Measurements from ENCODE around the gene ATG4A. TPM values are rescaled to one million over a fixed set of nuclear protein-coding genes. Genes with fewer than 3 reads are reported as not detected.

Gene ATG4A
- total and polyA plus RNA-seq, 8 donors: 9.0 to 69.2 (median 19.1) TPM; not detected in 1

DNA sequence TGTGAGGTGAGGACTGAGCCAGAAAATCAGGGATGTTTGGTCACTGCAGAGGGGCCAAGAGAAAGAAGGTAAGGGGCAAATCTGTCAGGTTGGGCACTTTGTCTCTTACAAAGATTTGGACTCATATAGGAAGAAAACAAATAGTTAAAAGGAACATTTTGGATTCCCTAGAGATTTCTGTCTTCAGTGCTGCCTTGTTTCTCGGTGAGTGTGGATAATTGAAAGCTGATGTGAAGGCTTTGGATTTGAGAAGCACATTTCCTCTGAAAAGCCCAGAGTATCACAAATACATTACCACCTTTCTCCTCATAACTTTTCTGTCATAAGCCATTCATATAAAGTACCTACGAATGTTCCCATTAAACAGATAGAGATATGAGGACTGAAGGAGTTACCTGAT is 107.5 kb downstream of the ATG4A start:
- DNase-seq: no peak
- intact Hi-C loops (cut with DNase I; ENCODE audit: low total_unique reads): no loop called here
- 38 to 69% (median 57%) methylated on average over 2 of the region's 2 CpGs for WGBS, 5 donors
- Histone ChIP-seq H3K4me3 (no peak overlapping the region), H3K27me3 (peaks cover 0 to 11% (median 0%) of the 10 kb centered on the region in 3 donors), H3K27ac (peak overlapping the region in 1 of 5 donors; percentile 0), H3K36me3 (no peaks in the 10 kb centered on the region), H3K4me1 (no peaks in the 10 kb centered on the region), H3K9me3 (no peaks in the 10 kb centered on the region)
- no peak for TF ChIP-seq POLR2A (IDR thresholded peaks at IDR 0.05)
- no peak for TF ChIP-seq EP300 (IDR thresholded peaks at IDR 0.05)
- TF ChIP-seq, protein P1, sequence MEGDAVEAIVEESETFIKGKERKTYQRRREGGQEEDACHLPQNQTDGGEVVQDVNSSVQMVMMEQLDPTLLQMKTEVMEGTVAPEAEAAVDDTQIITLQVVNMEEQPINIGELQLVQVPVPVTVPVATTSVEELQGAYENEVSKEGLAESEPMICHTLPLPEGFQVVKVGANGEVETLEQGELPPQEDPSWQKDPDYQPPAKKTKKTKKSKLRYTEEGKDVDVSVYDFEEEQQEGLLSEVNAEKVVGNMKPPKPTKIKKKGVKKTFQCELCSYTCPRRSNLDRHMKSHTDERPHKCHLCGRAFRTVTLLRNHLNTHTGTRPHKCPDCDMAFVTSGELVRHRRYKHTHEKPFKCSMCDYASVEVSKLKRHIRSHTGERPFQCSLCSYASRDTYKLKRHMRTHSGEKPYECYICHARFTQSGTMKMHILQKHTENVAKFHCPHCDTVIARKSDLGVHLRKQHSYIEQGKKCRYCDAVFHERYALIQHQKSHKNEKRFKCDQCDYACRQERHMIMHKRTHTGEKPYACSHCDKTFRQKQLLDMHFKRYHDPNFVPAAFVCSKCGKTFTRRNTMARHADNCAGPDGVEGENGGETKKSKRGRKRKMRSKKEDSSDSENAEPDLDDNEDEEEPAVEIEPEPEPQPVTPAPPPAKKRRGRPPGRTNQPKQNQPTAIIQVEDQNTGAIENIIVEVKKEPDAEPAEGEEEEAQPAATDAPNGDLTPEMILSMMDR (IDR thresholded peaks at IDR 0.05): no peak
- no peak for TF ChIP-seq POLR2AphosphoS5 (IDR thresholded peaks at IDR 0.05)

- peaks cover 0 to 11% (median 0%) of the 10 kb centered on the region in 3 donors for H3K27me3 ChIP-seq
- 2 to 5% (median 4%) methylated on average over 4 of the region's 4 CpGs for WGBS, 5 donors
- intact Hi-C loops (cut with DNase I; ENCODE audit: low total_unique reads): no loop called here
These were observed 108.1 kb downstream of the ATG4A start for GRCh38 chrX:108199691-108200090.

DNA sequence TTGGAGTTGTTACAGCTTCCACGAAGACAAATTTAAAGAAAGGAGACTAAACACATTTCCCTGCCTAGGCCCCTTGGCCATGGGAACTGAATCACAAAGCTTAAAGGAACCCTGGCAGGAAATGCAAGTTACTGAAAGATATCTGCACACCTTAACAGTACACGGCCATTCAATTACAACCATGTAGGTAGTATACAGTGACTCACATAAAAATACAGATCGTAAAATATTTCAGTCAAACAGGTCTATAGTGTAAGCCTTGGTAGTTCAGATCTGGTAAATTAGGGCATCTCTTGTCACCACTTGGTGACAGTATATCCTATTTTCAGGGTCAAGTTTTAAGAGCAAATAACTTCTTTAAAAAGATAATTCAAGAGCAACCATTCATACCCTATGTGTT is 112.0 kb downstream of the ATG4A start:
- no peaks in the 10 kb centered on the region for H3K36me3 ChIP-seq
- no peak overlapping the region for H3K27ac ChIP-seq
- peaks cover 0 to 14% (median 0%) of the 10 kb centered on the region in 3 donors for H3K27me3 ChIP-seq
- H3K4me1 ChIP-seq: no peaks in the 10 kb centered on the region
- TF ChIP-seq, protein P1 (IDR thresholded peaks at IDR 0.05): no peak
- TF ChIP-seq POLR2AphosphoS5 (IDR thresholded peaks at IDR 0.05): no peak
- no peak for TF ChIP-seq POLR2A (IDR thresholded peaks at IDR 0.05)
- TF ChIP-seq EP300 (IDR thresholded peaks at IDR 0.05): no peak
- intact Hi-C loops (cut with DNase I; ENCODE audit: low total_unique reads): no loop called here
- H3K4me3 ChIP-seq: no peak overlapping the region
- H3K9me3 ChIP-seq: no peaks in the 10 kb centered on the region
- 58 to 73% (median 72%) methylated on average over 3 of the region's 3 CpGs for WGBS, 5 donors
- no peak for DNase-seq

More at GRCh38 chrX:108199691-108200090, 108.1 kb downstream of the ATG4A start:
- TF ChIP-seq, protein P1 (IDR thresholded peaks at IDR 0.05): peak in 5 of 7 experiments; percentile 19 to 52 (median 27)
- TF ChIP-seq POLR2A (IDR thresholded peaks at IDR 0.05): no peak
- no peak for TF ChIP-seq EP300 (IDR thresholded peaks at IDR 0.05)
- TF ChIP-seq POLR2AphosphoS5 (IDR thresholded peaks at IDR 0.05): peak in 2 of 3 donors; percentile 14 to 16
- Histone ChIP-seq H3K27ac (peak overlapping the region in 1 of 5 donors; percentile 0), H3K9me3 (no peaks in the 10 kb centered on the region), H3K4me1 (no peaks in the 10 kb centered on the region), H3K36me3 (no peaks in the 10 kb centered on the region), H3K4me3 (no peak overlapping the region)
- DNase-seq: peak in 1 of 2 donors; percentile 50

Other genes starting within 250 kb of the ATG4A start
- gene TEX13B, start 109.4 kb upstream of the ATG4A start, total RNA-seq: not detected
- not detected for gene TEX13B, start 109.4 kb upstream of the ATG4A start, polyA plus RNA-seq
- gene VSIG1, start 46.7 kb upstream of the ATG4A start, total RNA-seq: 100 to 1,000 TPM in 3 of 5 donors, 10 to 100 TPM in 1, under 1 TPM in 1; 0.58 to 402 (median 138) TPM
- 100 to 1,000 TPM in 1 of 3 donors, 10 to 100 TPM in 2; 31.2 to 172 (median 60.2) TPM for gene VSIG1, start 46.7 kb upstream of the ATG4A start, polyA plus RNA-seq
- 10 to 100 TPM in 4 of 5 donors, not detected in 1; 10.4 to 65.7 (median 11.8) TPM for gene PSMD10, start 236 bp upstream of the ATG4A start, total RNA-seq
- 10 to 100 TPM; 25.4 to 41.0 (median 38.5) TPM for gene PSMD10, start 236 bp upstream of the ATG4A start, polyA plus RNA-seq